Esophagus muscularis mucosa (tissue), 4 donors: ENCODE data around the gene SMARCAD1. TPM values are rescaled to one million over a fixed set of nuclear protein-coding genes. Genes with fewer than 3 reads are reported as not detected.

Experiments
- DNase-seq: peaks from one replicate; pipeline ENCODE4 v3.0.0-alpha.2; 2017; ENCODE audit errors: extremely low spot score
- H3K27ac ChIP-seq, 4 donors: fragments of 200-600 bp; sonication (generic); replicated peaks in 1 of 4; 1 replicate in 3 of 4; 2 replicates in 1 of 4; pipeline ENCODE4 v1.5.1; 2016 to 2019; ENCODE audit warnings: mild to moderate bottlenecking in 1 of 4
- H3K27me3 ChIP-seq, 4 donors: fragments of 200-600 bp; sonication (generic); one replicate each; pipeline versions ENCODE4 v1.5.1 to v1.6.0; 2016 to 2019
- H3K36me3 ChIP-seq, 4 donors: fragments of 200-600 bp; sonication (generic); one replicate each; pipeline ENCODE4 v1.5.1; 2016 to 2019
- H3K4me1 ChIP-seq, 4 donors: fragments of 200-600 bp; sonication (generic); one replicate each; pipeline ENCODE4 v1.5.1; 2016 to 2019
- H3K4me3 ChIP-seq, 4 donors: fragments of 200-600 bp; sonication (generic); 1 replicate in 2 of 4; 2 replicates in 2 of 4; pipeline ENCODE4 v1.5.1; 2016 to 2019; ENCODE audit warnings: mild to moderate bottlenecking in 4 of 4, moderate library complexity in 1 of 4
- H3K9me3 ChIP-seq, 4 donors: fragments of 200-600 bp; sonication (generic); 1 replicate in 3 of 4; 2 replicates in 1 of 4; pipeline ENCODE4 v1.5.1; 2016 to 2019
- EP300 ChIP-seq: sonication (generic); formaldehyde crosslinking; IDR thresholded peaks from one replicate; pipeline ENCODE4 v1.6.1; 2017; ENCODE audit warnings: antibody characterized with exemption
- POLR2A ChIP-seq: fragments of 450-650 bp; IDR thresholded peaks from one replicate; pipeline ENCODE4 v1.6.1; 2017; ENCODE audit warnings: antibody characterized with exemption, moderate library complexity, mild to moderate bottlenecking, low read depth
- POLR2AphosphoS5 ChIP-seq, 2 donors: sonication (generic); formaldehyde crosslinking; IDR thresholded peaks; one replicate each; pipeline ENCODE4 v1.6.1; 2017; ENCODE audit warnings: antibody characterized with exemption in 2 of 2
- WGBS: methylation state at CpG from one replicate; pipeline ENCODE4 v1.1.5; 2018; 5-methylcytosine and 5-hydroxymethylcytosine counted together
- intact Hi-C: fragments of 100-400 bp; cut with DNase I; formaldehyde crosslinking; loops from one replicate; pipeline ENCODE4 v1.15.1; 2023
- total RNA-seq, 4 donors: library from RNA; depleted of rRNA; stranded (reverse); fragments of >200 nt; gene quantifications; one replicate each; pipeline versions ENCODE4 v1.1.0 to v1.2.1, GENCODE V29; 2016
- TF ChIP-seq, protein P1 (sequence below), 3 experiments: fragments of 200-600 bp in 2 of 3; fragments of 450-650 bp in 1 of 3; sonication (generic) in 2 of 3; IDR thresholded peaks; one replicate each; pipeline ENCODE4 v1.5.1; 2017 to 2019; ENCODE audit warnings: antibody characterized with exemption in 3 of 3, mild to moderate bottlenecking in 2 of 3, moderate library complexity in 1 of 3

The SMARCAD1 gene
- total RNA-seq, 4 donors from 2014 or later: 12.3 to 19.1 (median 14.5) TPM

DNA sequence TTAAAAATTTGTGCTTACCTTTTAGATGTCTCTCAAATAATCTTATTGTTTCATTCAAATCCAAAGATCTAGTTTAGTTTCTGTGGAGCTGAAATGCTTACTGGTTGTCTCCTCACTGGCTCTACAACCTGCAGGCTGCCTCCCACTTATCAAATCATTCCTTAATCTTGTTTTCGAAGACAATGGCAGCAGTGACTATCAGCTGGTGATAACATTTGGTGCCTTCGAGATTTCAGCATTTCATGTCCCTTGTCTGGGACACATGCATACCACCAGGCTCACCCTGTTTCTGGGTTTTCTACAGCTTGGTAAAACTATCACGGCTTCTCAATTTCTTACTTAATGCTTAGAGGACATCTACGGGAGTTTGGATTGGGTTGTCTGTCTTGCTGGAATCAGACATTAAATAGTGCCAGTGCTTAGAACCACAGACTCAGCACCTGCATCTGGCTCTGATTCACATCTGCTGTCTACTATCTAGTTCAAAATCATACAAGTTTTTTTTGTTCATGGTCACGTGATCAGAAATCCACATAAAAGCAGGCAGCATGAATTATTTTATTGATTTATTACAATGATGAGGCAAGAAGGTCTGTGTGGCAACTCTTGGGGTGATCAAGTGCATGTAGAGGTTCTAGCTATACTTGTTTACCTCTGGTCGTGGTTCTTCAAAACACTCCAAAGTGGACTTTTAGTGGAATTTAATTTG lies 32.0 kb upstream of the SMARCAD1 start:
- Histone ChIP-seq H3K36me3 (no peaks in the 10 kb centered on the region), H3K4me1 (no peaks in the 10 kb centered on the region), H3K27me3 (peaks cover 0 to 4% (median 0%) of the 10 kb centered on the region in 4 donors), H3K27ac (no peak overlapping the region), H3K4me3 (no peak overlapping the region), H3K9me3 (no peaks in the 10 kb centered on the region)
- TF ChIP-seq POLR2AphosphoS5 (IDR thresholded peaks at IDR 0.05) (no peak), POLR2A (no peak), EP300 (no peak)
- TF ChIP-seq, protein P1, sequence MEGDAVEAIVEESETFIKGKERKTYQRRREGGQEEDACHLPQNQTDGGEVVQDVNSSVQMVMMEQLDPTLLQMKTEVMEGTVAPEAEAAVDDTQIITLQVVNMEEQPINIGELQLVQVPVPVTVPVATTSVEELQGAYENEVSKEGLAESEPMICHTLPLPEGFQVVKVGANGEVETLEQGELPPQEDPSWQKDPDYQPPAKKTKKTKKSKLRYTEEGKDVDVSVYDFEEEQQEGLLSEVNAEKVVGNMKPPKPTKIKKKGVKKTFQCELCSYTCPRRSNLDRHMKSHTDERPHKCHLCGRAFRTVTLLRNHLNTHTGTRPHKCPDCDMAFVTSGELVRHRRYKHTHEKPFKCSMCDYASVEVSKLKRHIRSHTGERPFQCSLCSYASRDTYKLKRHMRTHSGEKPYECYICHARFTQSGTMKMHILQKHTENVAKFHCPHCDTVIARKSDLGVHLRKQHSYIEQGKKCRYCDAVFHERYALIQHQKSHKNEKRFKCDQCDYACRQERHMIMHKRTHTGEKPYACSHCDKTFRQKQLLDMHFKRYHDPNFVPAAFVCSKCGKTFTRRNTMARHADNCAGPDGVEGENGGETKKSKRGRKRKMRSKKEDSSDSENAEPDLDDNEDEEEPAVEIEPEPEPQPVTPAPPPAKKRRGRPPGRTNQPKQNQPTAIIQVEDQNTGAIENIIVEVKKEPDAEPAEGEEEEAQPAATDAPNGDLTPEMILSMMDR (IDR thresholded peaks at IDR 0.05): no peak
- 72% methylated on average over 6 of the region's 6 CpGs for WGBS
- intact Hi-C loops: no loop called here
- no peak for DNase-seq

DNA sequence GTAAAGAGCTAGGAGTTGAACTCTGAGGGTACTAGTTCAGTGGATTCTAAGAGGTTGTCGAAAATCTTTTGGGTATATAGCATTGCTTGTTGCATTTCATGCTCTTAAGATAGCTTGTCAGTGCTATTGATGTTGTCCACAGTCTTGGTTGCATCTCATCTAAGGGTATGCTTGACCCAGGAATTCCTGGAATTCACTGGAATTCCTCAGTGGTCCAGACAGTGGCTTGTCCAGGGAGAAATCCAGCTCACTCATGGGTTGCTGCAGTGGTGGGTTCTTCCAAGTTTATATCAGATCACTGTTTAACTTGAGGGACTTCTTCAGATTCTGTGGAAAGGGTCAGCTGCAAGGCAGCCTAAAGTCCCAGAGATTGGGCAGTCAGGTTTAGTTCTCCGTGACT lies 29.8 kb upstream of the SMARCAD1 start:
- whole genome bisulfite sequencing: 87% methylated on average over 2 of the region's 2 CpGs
- intact Hi-C loops: no loop called here
- Histone ChIP-seq H3K4me1 (no peaks in the 10 kb centered on the region), H3K36me3 (no peaks in the 10 kb centered on the region), H3K27ac (no peak overlapping the region), H3K4me3 (no peak overlapping the region), H3K9me3 (no peaks in the 10 kb centered on the region), H3K27me3 (peaks cover 0 to 4% (median 0%) of the 10 kb centered on the region in 4 donors)
- DNase-seq: no peak
- TF ChIP-seq, protein P1 (IDR thresholded peaks at IDR 0.05): no peak
- TF ChIP-seq EP300 (no peak), POLR2A (no peak), POLR2AphosphoS5 (IDR thresholded peaks at IDR 0.05) (no peak)

DNA sequence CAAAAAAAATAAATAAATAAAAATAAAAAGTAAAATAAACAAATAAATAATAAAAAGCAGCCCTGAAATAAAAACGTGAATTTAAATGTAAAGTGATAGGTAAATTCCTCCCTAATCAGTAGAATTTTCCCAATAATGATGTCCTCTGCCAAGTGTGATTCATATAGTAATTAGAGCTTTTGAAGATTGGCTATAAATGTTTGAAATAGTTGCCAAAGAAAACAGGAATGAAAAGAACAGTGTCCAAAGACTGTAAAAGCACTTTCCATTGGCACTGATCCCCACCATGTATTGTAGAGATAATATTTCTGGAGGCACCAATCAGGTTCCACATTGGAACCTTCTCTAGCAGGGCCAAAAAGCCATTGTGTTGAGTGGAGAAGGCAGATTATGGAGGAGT lies 25.9 kb upstream of the SMARCAD1 start:
- H3K9me3 ChIP-seq: no peaks in the 10 kb centered on the region
- no peaks in the 10 kb centered on the region for H3K4me1 ChIP-seq
- H3K36me3 ChIP-seq: no peaks in the 10 kb centered on the region
- H3K4me3 ChIP-seq: no peak overlapping the region
- peaks cover 0 to under 1% (median 0%) of the 10 kb centered on the region in 4 donors for H3K27me3 ChIP-seq
- no peak overlapping the region for H3K27ac ChIP-seq
- TF ChIP-seq POLR2A (no peak), POLR2AphosphoS5 (IDR thresholded peaks at IDR 0.05) (no peak), EP300 (no peak)
- TF ChIP-seq, protein P1 (IDR thresholded peaks at IDR 0.05): no peak
- WGBS: 23% methylated on average over 1 of the region's 1 CpG
- DNase-seq: no peak
- intact Hi-C loops: no loop called here

DNA sequence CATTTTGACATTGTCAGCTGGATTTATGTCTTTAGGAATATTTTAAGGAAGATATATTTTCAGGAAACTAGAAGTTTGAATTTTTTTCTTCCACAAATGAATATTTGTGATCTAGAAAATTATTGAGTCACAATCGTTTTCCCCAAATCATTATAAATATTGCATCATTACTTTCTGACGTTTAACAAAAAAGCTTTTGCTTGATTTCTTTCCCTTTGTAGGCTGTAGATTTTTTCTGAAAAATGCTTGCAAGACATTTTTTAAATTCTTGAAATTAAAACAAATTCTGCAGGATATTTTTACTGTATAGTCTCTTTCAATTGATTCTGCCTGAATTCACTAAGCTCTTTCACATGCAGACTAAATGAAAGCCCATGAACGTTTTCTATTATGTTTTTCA lies 4.9 kb upstream of the SMARCAD1 start:
- peaks cover 0 to 6% (median 2%) of the 10 kb centered on the region in 4 donors for H3K4me1 ChIP-seq
- no peak for DNase-seq
- no peak overlapping the region for H3K4me3 ChIP-seq
- no peak overlapping the region for H3K27ac ChIP-seq
- intact Hi-C loops: no loop called here
- no peak for TF ChIP-seq EP300
- no peak for TF ChIP-seq POLR2AphosphoS5 (IDR thresholded peaks at IDR 0.05)
- TF ChIP-seq, protein P1 (IDR thresholded peaks at IDR 0.05): no peak
- 87% methylated on average over 3 of the region's 3 CpGs for WGBS
- H3K27me3 ChIP-seq: no peaks in the 10 kb centered on the region
- no peaks in the 10 kb centered on the region for H3K36me3 ChIP-seq
- peaks cover 0 to 14% (median 5%) of the 10 kb centered on the region in 4 donors for H3K9me3 ChIP-seq
